NAMALWA (cell line): ENCODE data around the gene GARIN5A.

ENCODE experiments used
- DNase-seq: peaks from one replicate; pipeline ENCODE4 v3.0.0-alpha.2; 2015; ENCODE audit warnings: low spot score

GARIN5A gene

GRCh38 chr19:50476224-50476906, at the start of gene GARIN5A, which contains the start of gene EMC10:
Gene GARIN5A (minus strand): TSS chr19:50476848. CDS start chr19:50476388, 460 bp downstream.
Gene EMC10 (plus strand): TSS chr19:50476507. CDS start chr19:50476545, 38 bp downstream.
- peak; percentile 97 for DNase-seq

GRCh38 chr19:50522881-50523280, 46.2 kb upstream of the GARIN5A start:
- DNase-seq, result no peak

GRCh38 chr19:50520822-50521465, 44.3 kb upstream of the GARIN5A start:
- DNase-seq, result no peak

GRCh38 chr19:50519006-50519575, 42.4 kb upstream of the GARIN5A start:
- no peak for DNase-seq

GRCh38 chr19:50518091-50519005, 41.7 kb upstream of the GARIN5A start:
- DNase-seq, result no peak

- no peak for DNase-seq
Measured at GRCh38 chr19:50517704-50518075, 41.0 kb upstream of the GARIN5A start.

- DNase-seq, result no peak
Measured at GRCh38 chr19:50516964-50517703, 40.5 kb upstream of the GARIN5A start.

GRCh38 chr19:50516456-50516855, 39.8 kb upstream of the GARIN5A start:
- no peak for DNase-seq

- DNase-seq, result no peak
Measured at GRCh38 chr19:50515168-50515561, 38.5 kb upstream of the GARIN5A start.

- DNase-seq, result no peak
Measured at GRCh38 chr19:50514346-50515167, 37.9 kb upstream of the GARIN5A start.

- no peak for DNase-seq
Measured at GRCh38 chr19:50513746-50514345, 37.2 kb upstream of the GARIN5A start, which contains the start of gene ASPDH. Gene ASPDH (minus strand): TSS chr19:50513913. CDS start chr19:50513823, 90 bp downstream.

GRCh38 chr19:50512999-50513745, 36.5 kb upstream of the GARIN5A start:
- no peak for DNase-seq

- DNase-seq, result no peak
Measured at GRCh38 chr19:50512112-50512998, 35.7 kb upstream of the GARIN5A start.

- peak; percentile 99 for DNase-seq
Measured at GRCh38 chr19:50511069-50511822, 34.6 kb upstream of the GARIN5A start, which contains the start of gene JOSD2. Gene JOSD2 (minus strand): TSS chr19:50511191. CDS start chr19:50510431, 760 bp downstream.

- no peak for DNase-seq
Measured at GRCh38 chr19:50510700-50511068, 34.0 kb upstream of the GARIN5A start.

GRCh38 chr19:50510121-50510670, 33.5 kb upstream of the GARIN5A start:
- DNase-seq, result no peak

GRCh38 chr19:50509366-50509765, 32.7 kb upstream of the GARIN5A start:
- no peak for DNase-seq
